IPS-15b (cell line): ENCODE measurements around the gene CADM2.

Source experiments
- H3K27me3 ChIP-seq: one replicate; pipeline ENCODE4 v1.6.1; 2013; ENCODE audit warnings: low read length; ENCODE audit not compliant: control insufficient read depth, insufficient read depth
- H3K36me3 ChIP-seq: one replicate; pipeline ENCODE4 v1.6.1; 2013; ENCODE audit warnings: low read length; ENCODE audit not compliant: control insufficient read depth, insufficient read depth
- H3K4me1 ChIP-seq: one replicate; pipeline ENCODE4 v1.6.1; 2013; ENCODE audit warnings: mild to moderate bottlenecking, low read length; ENCODE audit not compliant: control insufficient read depth, insufficient read depth
- H3K4me3 ChIP-seq: one replicate; pipeline ENCODE4 v1.5.1; 2013; ENCODE audit warnings: low read depth, low read length
- H3K9ac ChIP-seq: one replicate; pipeline ENCODE4 v1.6.1; 2013; ENCODE audit warnings: low read depth, mild to moderate bottlenecking, low read length
- H3K9me3 ChIP-seq: one replicate; pipeline ENCODE4 v1.6.1; 2013; ENCODE audit warnings: mild to moderate bottlenecking, low read length; ENCODE audit not compliant: control insufficient read depth, insufficient read depth

The CADM2 gene

GRCh38 chr3:85271911-85272310 is 313.1 kb downstream of the CADM2 start:
- H3K36me3 ChIP-seq, result no peaks in the 10 kb centered on the region
- no peaks in the 10 kb centered on the region for H3K4me1 ChIP-seq
- no peaks in the 10 kb centered on the region for H3K9me3 ChIP-seq
- H3K9ac ChIP-seq, result no peak overlapping the region
- H3K27me3 ChIP-seq, result no peaks in the 10 kb centered on the region
- no peak overlapping the region for H3K4me3 ChIP-seq

GRCh38 chr3:85288257-85288656 is 329.5 kb downstream of the CADM2 start:
- no peaks in the 10 kb centered on the region for H3K4me1 ChIP-seq

GRCh38 chr3:85297291-85297690 is 338.5 kb downstream of the CADM2 start:
- Histone ChIP-seq H3K27me3 (no peaks in the 10 kb centered on the region), H3K36me3 (no peaks in the 10 kb centered on the region), H3K9ac (no peak overlapping the region), H3K4me1 (no peaks in the 10 kb centered on the region), H3K4me3 (no peak overlapping the region), H3K9me3 (no peaks in the 10 kb centered on the region)

More at GRCh38 chr3:85288257-85288656, 329.5 kb downstream of the CADM2 start:
- Histone ChIP-seq H3K9ac (no peak overlapping the region), H3K36me3 (no peaks in the 10 kb centered on the region), H3K27me3 (no peaks in the 10 kb centered on the region), H3K9me3 (no peaks in the 10 kb centered on the region), H3K4me3 (no peak overlapping the region)

- H3K27me3 ChIP-seq, result no peaks in the 10 kb centered on the region
- no peak overlapping the region for H3K9ac ChIP-seq
- no peaks in the 10 kb centered on the region for H3K9me3 ChIP-seq
- H3K36me3 ChIP-seq, result no peaks in the 10 kb centered on the region
- H3K4me1 ChIP-seq, result no peaks in the 10 kb centered on the region
- no peak overlapping the region for H3K4me3 ChIP-seq
Measured at GRCh38 chr3:85298032-85298431, 339.2 kb downstream of the CADM2 start.

- Histone ChIP-seq H3K27me3 (no peaks in the 10 kb centered on the region), H3K36me3 (no peaks in the 10 kb centered on the region), H3K4me3 (no peak overlapping the region), H3K9ac (no peak overlapping the region), H3K4me1 (no peaks in the 10 kb centered on the region), H3K9me3 (no peaks in the 10 kb centered on the region)
Measured at GRCh38 chr3:85303156-85303555, 344.4 kb downstream of the CADM2 start.

GRCh38 chr3:85304360-85304964 is 345.7 kb downstream of the CADM2 start:
- no peak overlapping the region for H3K4me3 ChIP-seq
- H3K27me3 ChIP-seq, result no peaks in the 10 kb centered on the region
- no peak overlapping the region for H3K9ac ChIP-seq
- no peaks in the 10 kb centered on the region for H3K9me3 ChIP-seq
- no peaks in the 10 kb centered on the region for H3K36me3 ChIP-seq
- no peaks in the 10 kb centered on the region for H3K4me1 ChIP-seq

GRCh38 chr3:85312331-85312730 is 353.5 kb downstream of the CADM2 start:
- no peaks in the 10 kb centered on the region for H3K4me1 ChIP-seq
- no peaks in the 10 kb centered on the region for H3K9me3 ChIP-seq
- no peaks in the 10 kb centered on the region for H3K27me3 ChIP-seq
- H3K4me3 ChIP-seq, result no peak overlapping the region
- no peak overlapping the region for H3K9ac ChIP-seq
- no peaks in the 10 kb centered on the region for H3K36me3 ChIP-seq

GRCh38 chr3:85313380-85313779 is 354.6 kb downstream of the CADM2 start:
- no peak overlapping the region for H3K4me3 ChIP-seq

GRCh38 chr3:85316252-85316651 is 357.5 kb downstream of the CADM2 start:
- H3K9ac ChIP-seq, result no peak overlapping the region
- H3K9me3 ChIP-seq, result no peaks in the 10 kb centered on the region
- H3K4me3 ChIP-seq, result no peak overlapping the region
- no peaks in the 10 kb centered on the region for H3K36me3 ChIP-seq
- H3K27me3 ChIP-seq, result no peaks in the 10 kb centered on the region
- no peaks in the 10 kb centered on the region for H3K4me1 ChIP-seq

More at GRCh38 chr3:85313380-85313779, 354.6 kb downstream of the CADM2 start:
- no peak overlapping the region for H3K9ac ChIP-seq
- H3K4me1 ChIP-seq, result no peaks in the 10 kb centered on the region
- no peaks in the 10 kb centered on the region for H3K9me3 ChIP-seq
- H3K27me3 ChIP-seq, result no peaks in the 10 kb centered on the region
- H3K36me3 ChIP-seq, result no peaks in the 10 kb centered on the region

- no peak overlapping the region for H3K4me3 ChIP-seq
- no peaks in the 10 kb centered on the region for H3K36me3 ChIP-seq
- no peaks in the 10 kb centered on the region for H3K4me1 ChIP-seq
- no peaks in the 10 kb centered on the region for H3K27me3 ChIP-seq
- no peak overlapping the region for H3K9ac ChIP-seq
- no peaks in the 10 kb centered on the region for H3K9me3 ChIP-seq
Measured at GRCh38 chr3:85321892-85322291, 363.1 kb downstream of the CADM2 start.

GRCh38 chr3:85330071-85330470 is 371.3 kb downstream of the CADM2 start:
- H3K4me3 ChIP-seq, result no peak overlapping the region
- H3K36me3 ChIP-seq, result no peaks in the 10 kb centered on the region
- no peak overlapping the region for H3K9ac ChIP-seq
- H3K4me1 ChIP-seq, result no peaks in the 10 kb centered on the region
- H3K27me3 ChIP-seq, result no peaks in the 10 kb centered on the region
- no peaks in the 10 kb centered on the region for H3K9me3 ChIP-seq

GRCh38 chr3:85337895-85338294 is 379.1 kb downstream of the CADM2 start:
- Histone ChIP-seq H3K27me3 (no peaks in the 10 kb centered on the region), H3K4me1 (no peaks in the 10 kb centered on the region), H3K9ac (no peak overlapping the region), H3K9me3 (no peaks in the 10 kb centered on the region), H3K36me3 (no peaks in the 10 kb centered on the region), H3K4me3 (no peak overlapping the region)
